ENCODE data around the gene ENKD1.

Gene ENKD1

DNA sequence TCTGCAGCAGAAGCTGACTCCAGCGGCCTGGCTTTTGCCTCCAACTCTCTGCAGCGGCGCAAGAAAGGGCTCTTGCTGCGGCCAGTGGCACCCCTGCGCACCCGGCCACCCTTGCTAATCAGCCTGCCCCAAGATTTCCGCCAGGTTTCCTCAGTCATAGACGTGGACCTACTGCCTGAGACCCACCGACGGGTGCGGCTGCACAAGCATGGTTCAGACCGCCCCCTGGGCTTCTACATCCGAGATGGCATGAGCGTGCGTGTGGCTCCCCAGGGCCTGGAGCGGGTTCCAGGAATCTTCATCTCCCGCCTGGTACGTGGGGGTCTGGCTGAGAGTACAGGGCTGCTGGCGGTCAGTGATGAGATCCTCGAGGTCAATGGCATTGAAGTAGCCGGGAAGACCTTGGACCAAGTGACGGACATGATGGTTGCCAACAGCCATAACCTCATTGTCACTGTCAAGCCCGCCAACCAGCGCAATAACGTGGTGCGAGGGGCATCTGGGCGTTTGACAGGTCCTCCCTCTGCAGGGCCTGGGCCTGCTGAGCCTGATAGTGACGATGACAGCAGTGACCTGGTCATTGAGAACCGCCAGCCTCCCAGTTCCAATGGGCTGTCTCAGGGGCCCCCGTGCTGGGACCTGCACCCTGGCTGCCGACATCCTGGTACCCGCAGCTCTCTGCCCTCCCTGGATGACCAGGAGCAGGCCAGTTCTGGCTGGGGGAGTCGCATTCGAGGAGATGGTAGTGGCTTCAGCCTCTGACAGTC lies 4.5 kb downstream of the ENKD1 start:
- DNase-seq = no peak

- peak; percentile 38 for DNase-seq
Observed at GRCh38 chr16:67661101-67661761, 5.3 kb downstream of the ENKD1 start.

GRCh38 chr16:67660564-67661028 lies 6.0 kb downstream of the ENKD1 start, which contains the start of gene PARD6A:
TSS of gene PARD6A (plus strand) at chr16:67660960. CDS start at chr16:67661039, 79 bp downstream.
- DNase-seq = peak; percentile 95

DNA sequence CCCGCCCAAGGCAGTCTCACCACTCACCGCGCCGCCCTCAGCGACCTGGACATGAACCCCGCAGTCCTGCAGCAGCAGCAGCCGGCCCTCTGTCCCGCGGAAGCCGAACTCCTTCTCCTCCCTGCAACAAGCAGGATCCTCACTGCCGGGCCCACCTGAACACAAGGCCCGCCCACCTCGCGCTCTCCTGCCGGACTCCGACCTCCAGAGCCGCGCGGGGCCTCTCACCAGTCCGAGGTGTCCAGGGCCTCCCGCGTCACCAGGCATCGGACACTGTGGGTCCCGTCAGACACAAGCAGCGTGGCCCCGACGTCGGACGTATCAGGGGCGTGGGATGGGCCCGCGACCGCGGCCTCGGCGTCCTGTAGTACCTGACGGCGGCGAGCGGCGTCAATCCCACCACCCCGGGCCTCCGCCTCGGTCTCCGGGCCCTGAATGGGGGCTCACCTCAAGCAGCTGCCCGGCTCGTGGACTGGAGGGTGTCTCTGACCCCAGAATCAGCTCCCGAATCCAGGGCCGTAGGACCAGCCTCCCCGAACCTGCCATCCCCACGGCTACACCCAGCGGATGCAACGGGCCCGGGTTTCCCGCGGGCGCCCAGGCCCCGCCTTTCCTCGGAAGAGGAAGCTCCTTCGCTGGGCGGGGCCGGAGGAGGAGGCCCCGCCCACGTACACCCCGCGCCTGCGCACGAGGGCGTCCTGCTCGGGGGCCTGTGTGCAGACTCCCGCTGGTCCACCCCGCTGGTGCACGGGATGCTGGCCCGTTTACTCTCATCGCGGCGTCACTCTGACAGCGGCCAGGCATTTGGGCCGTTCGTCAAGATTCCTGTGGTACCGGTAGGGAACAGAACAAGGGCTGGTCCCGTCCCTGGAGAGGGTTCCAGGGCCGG lies 6.6 kb downstream of the ENKD1 start, which contains the start of gene ACD:
Gene ACD, minus strand, starts transcription at position 586 of the 889 bp plus-strand sequence. Its CDS starts 40 bp downstream, at position 546.
- peak; percentile 88 for DNase-seq

DNA sequence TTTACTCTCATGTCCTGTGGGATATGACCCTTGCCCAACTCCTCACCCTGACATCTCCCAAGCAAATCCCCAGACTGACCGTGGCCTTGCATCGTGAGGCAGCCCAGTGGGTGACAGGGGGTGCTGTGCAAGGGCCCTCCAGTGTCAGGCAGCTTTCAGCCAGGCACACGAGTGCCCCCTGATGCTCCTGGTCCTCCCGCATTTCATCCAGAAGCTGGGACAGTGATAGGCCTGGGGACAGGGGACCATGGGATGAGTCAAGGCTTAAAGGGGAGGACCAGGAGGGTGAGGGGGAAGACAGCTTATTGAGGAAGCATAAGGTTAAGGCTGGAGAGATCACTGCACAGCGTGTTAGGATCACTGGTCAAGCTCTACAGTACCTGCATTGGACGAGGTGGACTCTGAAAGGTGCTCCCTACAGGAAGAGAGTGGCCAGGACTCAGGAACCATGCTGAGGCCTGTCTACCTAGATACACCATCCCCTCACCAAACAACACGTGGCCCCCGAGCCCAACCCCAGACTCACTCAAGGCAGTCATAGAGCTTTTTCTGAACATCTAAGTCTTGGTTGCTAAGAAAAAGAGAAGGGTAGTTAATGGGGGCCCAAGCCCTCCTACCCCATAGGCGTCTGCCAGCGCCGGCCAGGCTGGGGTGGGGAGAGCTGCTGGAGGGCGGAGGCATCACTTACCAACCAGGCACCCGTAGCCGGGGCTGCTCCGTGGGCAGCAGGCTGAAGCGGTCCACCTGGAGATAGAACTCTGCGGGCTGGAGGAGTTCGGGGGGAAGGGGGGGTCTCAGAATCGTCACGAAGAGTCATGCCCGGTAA lies 7.5 kb downstream of the ENKD1 start:
- DNase-seq = no peak

DNA sequence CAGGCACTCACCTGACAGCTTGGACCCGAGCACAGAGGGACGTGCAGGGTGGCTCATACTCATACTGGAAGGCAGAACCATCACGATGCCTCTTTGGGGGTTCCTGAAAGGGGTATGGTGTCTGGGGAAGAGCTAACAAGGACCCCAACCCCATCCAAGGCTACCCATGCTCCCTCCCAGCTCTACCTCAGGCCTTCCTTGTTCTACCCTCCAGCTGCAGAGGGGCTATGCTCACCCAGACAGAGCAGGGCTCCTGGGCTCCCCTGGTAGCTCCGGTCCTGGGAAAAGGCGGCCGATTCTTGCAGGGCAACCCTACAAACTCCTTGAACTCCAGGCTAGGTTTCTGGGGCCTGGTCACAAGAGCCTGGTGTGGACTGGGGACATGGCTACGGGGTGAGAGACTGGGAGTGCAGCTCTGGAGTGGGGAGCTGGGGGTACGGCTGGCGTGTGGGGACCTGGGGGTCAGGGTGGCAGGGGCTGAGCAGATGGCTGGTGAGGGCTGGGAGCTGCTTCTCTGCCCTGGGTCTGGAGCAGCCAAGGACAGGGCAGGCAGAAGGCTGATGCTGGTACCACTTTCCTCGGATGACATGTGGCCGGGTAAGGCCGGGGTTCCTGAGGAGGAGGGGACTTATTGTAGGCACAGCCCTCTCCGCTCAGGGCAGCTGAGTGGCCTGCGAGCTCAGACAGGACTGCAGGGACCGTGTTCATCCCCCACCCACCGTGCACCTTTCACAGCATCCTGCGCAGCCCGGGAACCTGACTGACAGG lies 8.6 kb downstream of the ENKD1 start:
- no peak for DNase-seq

- no peak for DNase-seq
Observed at GRCh38 chr16:67657017-67657608, 9.4 kb downstream of the ENKD1 start.

- no peak for DNase-seq
Observed at GRCh38 chr16:67656344-67657016, 10.1 kb downstream of the ENKD1 start.

- DNase-seq = no peak
Observed at GRCh38 chr16:67655363-67655762, 11.2 kb downstream of the ENKD1 start.

DNA sequence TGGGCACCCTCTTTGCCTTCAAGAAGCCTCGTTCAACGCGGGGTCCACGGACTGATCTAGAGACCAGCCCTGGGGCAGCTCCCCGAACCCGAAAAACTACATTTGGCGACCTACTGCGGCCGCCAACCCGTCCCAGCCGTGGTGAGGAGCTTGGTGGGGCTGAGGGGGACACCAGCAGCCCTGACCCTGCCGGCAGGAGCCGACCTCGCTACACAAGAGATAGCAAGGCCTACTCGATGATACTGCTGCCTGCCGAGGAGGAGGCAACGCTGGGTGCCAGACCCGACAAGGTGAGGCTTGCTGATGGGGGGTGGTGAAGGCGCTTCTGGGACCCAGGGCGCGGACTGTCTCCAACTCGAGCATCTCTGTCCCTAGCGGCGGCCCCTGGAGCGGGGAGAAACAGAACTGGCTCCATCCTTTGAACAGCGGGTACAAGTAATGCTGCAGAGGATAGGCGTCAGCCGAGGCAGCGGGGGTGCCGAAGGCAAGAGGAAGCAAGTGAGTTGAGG lies 12.1 kb downstream of the ENKD1 start:
- no peak for DNase-seq

DNA sequence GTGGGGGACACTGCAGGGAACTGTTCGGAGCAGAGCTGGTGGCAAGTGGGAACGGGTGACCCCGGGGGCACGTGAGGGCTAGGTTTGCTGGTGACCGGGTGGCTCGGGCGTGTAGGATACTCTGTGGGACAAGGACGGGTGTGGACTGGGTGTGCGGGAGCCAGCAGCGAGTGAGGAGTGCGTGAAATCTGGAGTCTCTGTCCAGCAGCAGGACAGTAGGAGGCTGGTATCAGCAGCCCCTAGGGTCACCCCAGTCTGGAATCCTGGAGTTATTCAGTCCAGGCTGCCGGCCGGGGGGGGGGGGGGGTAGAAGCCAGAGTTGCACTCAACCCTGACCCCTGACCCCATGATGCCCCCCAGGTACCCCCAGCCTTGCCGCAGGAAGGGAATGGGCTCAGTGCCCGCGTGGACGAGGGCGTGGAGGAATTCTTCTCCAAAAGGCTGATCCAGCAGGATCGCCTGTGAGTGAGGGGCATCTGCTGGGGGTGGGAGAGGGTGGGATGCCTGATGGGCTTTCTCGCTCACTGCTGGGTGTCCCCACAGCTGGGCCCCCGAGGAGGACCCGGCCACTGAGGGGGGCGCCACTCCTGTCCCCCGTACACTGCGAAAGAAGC lies 12.7 kb downstream of the ENKD1 start:
- no peak for DNase-seq

DNA sequence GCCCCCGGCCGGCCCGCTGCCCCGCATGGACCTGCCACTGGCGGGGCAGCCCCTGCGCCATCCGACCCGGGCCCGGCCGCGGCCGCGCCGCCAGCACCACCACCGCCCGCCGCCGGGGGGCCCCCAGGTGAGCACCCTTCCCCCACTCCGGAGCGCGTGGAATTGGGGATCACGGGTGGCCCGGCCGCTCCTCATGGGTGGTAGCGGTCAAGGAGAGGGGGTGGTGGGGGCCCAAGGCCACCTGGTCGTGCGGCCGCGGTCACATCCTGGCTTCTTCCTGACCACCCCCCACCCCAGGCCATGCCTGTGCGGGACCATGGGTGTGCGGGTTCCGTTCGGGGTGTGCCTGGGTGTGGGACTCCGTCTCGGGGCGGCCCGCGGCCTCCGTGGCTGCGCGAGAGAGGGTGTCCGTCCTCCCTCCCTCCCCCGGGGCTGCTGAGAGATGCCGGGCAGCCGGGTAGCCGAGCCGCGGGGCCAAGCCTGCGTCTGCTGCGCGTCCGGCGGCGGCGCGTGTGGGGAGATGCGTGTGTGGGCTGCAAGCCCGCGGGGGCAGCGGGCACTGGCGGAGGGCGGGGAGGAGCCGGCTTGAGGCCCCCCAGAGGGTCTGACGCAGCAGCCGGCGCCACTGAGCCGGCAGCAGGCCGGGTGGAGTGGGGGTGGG lies 13.3 kb downstream of the ENKD1 start:
- no peak for DNase-seq

DNA sequence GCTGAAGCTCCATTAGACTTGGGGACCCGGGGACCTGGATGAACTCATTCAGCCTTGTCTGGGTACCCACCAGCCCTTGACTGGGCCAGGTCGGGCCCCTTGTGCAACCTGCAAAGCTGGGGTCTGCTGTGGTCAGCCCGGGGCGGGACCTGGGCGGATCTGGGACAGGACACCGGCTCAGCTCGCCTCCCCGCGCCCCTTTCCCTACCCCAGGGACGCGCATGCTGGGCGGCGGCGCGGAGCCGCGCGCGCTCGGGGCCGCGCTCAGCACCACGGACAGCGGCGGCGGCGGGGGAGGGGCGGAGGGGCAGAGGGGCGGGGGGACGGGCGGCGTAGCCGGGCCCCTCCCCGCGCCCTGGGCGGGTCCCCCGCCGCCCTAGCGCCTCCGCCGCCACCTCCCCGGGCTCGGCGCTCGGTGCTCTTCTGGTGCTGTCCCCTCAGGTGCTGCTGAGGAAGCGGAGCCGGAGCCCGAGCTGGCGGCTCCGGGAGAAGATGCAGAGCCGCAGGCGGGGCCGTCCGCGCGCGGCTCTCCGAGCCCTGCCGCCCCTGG lies 13.9 kb downstream of the ENKD1 start:
- DNase-seq = peak; percentile 14

GRCh38 chr16:67651847-67652246 lies 14.7 kb downstream of the ENKD1 start:
- DNase-seq = no peak

- DNase-seq = no peak
Observed at GRCh38 chr16:67651039-67651438, 15.5 kb downstream of the ENKD1 start.

- no peak for DNase-seq
Observed at GRCh38 chr16:67650023-67650422, 16.5 kb downstream of the ENKD1 start.

- no peak for DNase-seq
Observed at GRCh38 chr16:67649494-67649931, 17.0 kb downstream of the ENKD1 start.

DNA sequence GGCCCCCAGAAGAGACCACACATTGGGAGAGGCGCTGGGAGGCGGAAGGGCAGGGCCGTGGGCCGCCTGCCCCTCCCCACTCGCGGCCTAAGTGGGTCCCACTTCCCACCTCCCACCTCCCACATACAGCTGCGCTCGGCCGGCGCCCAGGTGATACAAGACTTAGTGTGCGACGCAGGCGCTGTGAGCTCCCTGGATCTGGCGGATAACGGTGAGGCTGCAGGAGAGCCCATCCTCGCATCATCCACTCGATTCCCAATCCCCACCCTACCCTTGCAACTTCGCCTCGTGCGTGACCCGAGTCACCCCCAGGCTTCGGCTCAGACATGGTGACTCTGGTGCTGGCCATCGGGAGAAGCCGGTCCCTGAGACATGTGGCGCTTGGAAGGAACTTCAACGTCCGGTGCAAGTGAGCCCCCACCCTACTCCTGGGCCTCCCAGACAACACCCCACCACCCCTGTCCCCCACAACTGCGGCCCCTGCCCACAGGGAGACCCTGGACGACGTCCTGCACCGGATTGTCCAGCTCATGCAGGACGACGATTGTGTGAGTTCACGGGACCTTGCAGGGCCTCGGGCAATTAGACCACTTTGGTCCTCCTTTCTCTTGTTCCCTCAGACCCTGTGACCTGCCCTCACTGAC lies 17.7 kb downstream of the ENKD1 start:
- no peak for DNase-seq

Data from NCI-H1092 treated with DMSO at 0.1 percent for 48 hours (cell line).